PFSK-1 (cell line): Measurements from ENCODE around the gene CBX1.

Experiments used
- POLR2AphosphoS5 ChIP-seq: IDR thresholded peaks from 2 replicates; pipeline ENCODE4 v1.6.1; 2012; ENCODE audit warnings: low read depth, mild to moderate bottlenecking, control low read depth, low read length, moderate library complexity
- REST ChIP-seq, 2 experiments: IDR thresholded peaks; 2 replicates each; pipeline versions ENCODE4 v1.6.1 to v1.8.0; 2011 to 2012; ENCODE audit warnings: low read depth in 2 of 2, low read length in 2 of 2, control low read depth in 1 of 2, inconsistent platforms in 1 of 2, mild to moderate bottlenecking in 1 of 2, moderate library complexity in 1 of 2; ENCODE audit not compliant: insufficient read depth in 1 of 2
- TAF1 ChIP-seq: IDR thresholded peaks from 2 replicates; pipeline ENCODE4 v1.6.1; 2012; ENCODE audit warnings: low read length, control low read depth, borderline replicate concordance; ENCODE audit not compliant: insufficient read depth

- no peak for TF ChIP-seq POLR2AphosphoS5
- no peak for TF ChIP-seq REST (IDR thresholded peaks at IDR 0.05; ENCODE audit: insufficient read depth in 1 of 2, low read depth in 2 of 2, low read length in 2 of 2)
- TF ChIP-seq TAF1, result no peak
These were observed 76.9 kb downstream of the CBX1 start for GRCh38 chr17:48024149-48025039.
